ENCODE results near the gene R3HDM1. TPM values are rescaled to one million over a fixed set of nuclear protein-coding genes. Genes with fewer than 3 reads are reported as not detected.

Gene R3HDM1
- total and polyA plus RNA-seq, 12 donors: 9.4 to 42.7 (median 20.9) TPM

GRCh38 chr2:135762530-135762929 is 231.2 kb downstream of the R3HDM1 start:
- intact Hi-C loops (cut with DNase I): no loop called here
- Histone ChIP-seq H3K27me3 (no peaks in the 10 kb centered on the region), H3K4me1 (replicated peaks in 1 of 2) (peaks cover 0 to 9% of the 10 kb centered on the region in 2 donors), H3K9me3 (replicated peaks in 1 of 3) (peaks cover 0 to under 1% (median 0%) of the 10 kb centered on the region in 3 donors), H3K4me3 (no peak overlapping the region), H3K27ac (no peak overlapping the region), H3K36me3 (replicated peaks in 1 of 2) (peaks cover 0 to 87% of the 10 kb centered on the region in 2 donors)
- DNase-seq: no peak
- whole genome bisulfite sequencing, 4 donors: 84 to 96% (median 89%) methylated on average over 1 of the region's 1 CpG
- no peak for TF ChIP-seq POLR2A (IDR thresholded peaks at IDR 0.05)
- TF ChIP-seq CTCF (IDR thresholded peaks at IDR 0.05): no peak

GRCh38 chr2:135768863-135769262 is 237.6 kb downstream of the R3HDM1 start:
- TF ChIP-seq CTCF (IDR thresholded peaks at IDR 0.05) (no peak), POLR2A (IDR thresholded peaks at IDR 0.05) (no peak)
- peaks cover 0 to 92% of the 10 kb centered on the region in 2 donors for H3K36me3 ChIP-seq (replicated peaks in 1 of 2)

GRCh38 chr2:135773319-135773718 is 242.0 kb downstream of the R3HDM1 start:
- no peak overlapping the region for H3K4me3 ChIP-seq

More at GRCh38 chr2:135768863-135769262, 237.6 kb downstream of the R3HDM1 start:
- Histone ChIP-seq H3K27me3 (no peaks in the 10 kb centered on the region), H3K4me3 (no peak overlapping the region), H3K4me1 (replicated peaks in 1 of 2) (no peaks in the 10 kb centered on the region), H3K9me3 (replicated peaks in 1 of 3) (no peaks in the 10 kb centered on the region), H3K27ac (no peak overlapping the region)
- DNase-seq: no peak
- intact Hi-C loops (cut with DNase I): no loop called here
- 93 to 98% (median 97%) methylated on average over 8 of the region's 8 CpGs for WGBS, 4 donors

GRCh38 chr2:135773917-135774316 is 242.6 kb downstream of the R3HDM1 start:
- Histone ChIP-seq H3K4me3 (no peak overlapping the region), H3K27me3 (no peaks in the 10 kb centered on the region), H3K9me3 (replicated peaks in 1 of 3) (no peaks in the 10 kb centered on the region), H3K4me1 (replicated peaks in 1 of 2) (peaks cover 0 to 9% of the 10 kb centered on the region in 2 donors), H3K27ac (no peak overlapping the region), H3K36me3 (replicated peaks in 1 of 2) (peaks cover 0 to 85% of the 10 kb centered on the region in 2 donors)
- no peak for DNase-seq
- intact Hi-C loops (cut with DNase I): no loop called here
- TF ChIP-seq CTCF (IDR thresholded peaks at IDR 0.05) (no peak), POLR2A (IDR thresholded peaks at IDR 0.05) (no peak)

More at GRCh38 chr2:135773319-135773718, 242.0 kb downstream of the R3HDM1 start:
- TF ChIP-seq POLR2A (IDR thresholded peaks at IDR 0.05) (no peak), CTCF (IDR thresholded peaks at IDR 0.05) (no peak)
- Histone ChIP-seq H3K27ac (no peak overlapping the region), H3K36me3 (replicated peaks in 1 of 2) (peaks cover 0 to 85% of the 10 kb centered on the region in 2 donors), H3K27me3 (no peaks in the 10 kb centered on the region), H3K9me3 (replicated peaks in 1 of 3) (no peaks in the 10 kb centered on the region), H3K4me1 (replicated peaks in 1 of 2) (peaks cover 0 to 9% of the 10 kb centered on the region in 2 donors)
- 73 to 85% (median 80%) methylated on average over 2 of the region's 2 CpGs for WGBS, 4 donors
- DNase-seq: no peak
- intact Hi-C loops (cut with DNase I): no loop called here

MicroRNAs within 50 kb of the gene (microRNA counts, 767-probe panel; counts per million panel counts)
- microRNA hsa-miR-128: 2,551 to 4,254 counts per million in 2 donors

Small RNA genes lying within 50 kb of the gene (microRNA-seq; reads per million reads assigned to microRNA genes)
- 79.4 to 164 (median 106) reads per million in 3 donors for gene MIR128-1

Small RNA genes lying within 50 kb of the gene (small RNA-seq; reads per million reads assigned to genes)
- gene MIR128-1 (4.7 to 7.6 reads per million in 2 donors), gene RNU6-512P (0 reads per million in 2 donors)

Other genes starting within 250 kb of the R3HDM1 start
- 10 to 100 TPM in 5 of 9 donors, 1 to 10 TPM in 4; 3.4 to 16.8 (median 10.0) TPM for gene ZRANB3, start 266 bp upstream of the R3HDM1 start, total RNA-seq
- 1 to 10 TPM; 1.0 to 5.1 (median 1.8) TPM for gene ZRANB3, start 266 bp upstream of the R3HDM1 start, polyA plus RNA-seq
- 100 to 1,000 TPM in 5 of 9 donors, 10 to 100 TPM in 4; 50.0 to 135 (median 105) TPM for gene UBXN4, start 210.4 kb downstream of the R3HDM1 start, total RNA-seq
- gene UBXN4, start 210.4 kb downstream of the R3HDM1 start, polyA plus RNA-seq: 100 to 1,000 TPM in 1 of 3 donors, 10 to 100 TPM in 2; 51.5 to 145 (median 53.9) TPM